Nephron progenitor cell (in vitro differentiated cells): ENCODE data around the gene KRT78.

Source experiments
- DNase-seq: peaks from one replicate; pipeline ENCODE4 v3.0.0; 2021
- H3K27ac Mint-ChIP-seq: 2 replicates; pipeline ENCODE4 v1.8.0; 2021; ENCODE audit warnings: mild to moderate bottlenecking, moderate library complexity, mixed read lengths
- H3K27me3 Mint-ChIP-seq: 2 replicates; pipeline ENCODE4 v1.8.0; 2021; ENCODE audit warnings: mild to moderate bottlenecking, low read depth, mixed read lengths; ENCODE audit not compliant: poor library complexity
- H3K36me3 Mint-ChIP-seq: 2 replicates; pipeline ENCODE4 v1.8.0; 2021; ENCODE audit warnings: low read depth, mixed read lengths
- H3K4me1 Mint-ChIP-seq: 2 replicates; pipeline ENCODE4 v1.8.0; 2021; ENCODE audit warnings: mixed read lengths
- H3K4me3 Mint-ChIP-seq: 2 replicates; pipeline ENCODE4 v1.8.0; 2021; ENCODE audit warnings: mild to moderate bottlenecking, moderate library complexity, mixed read lengths
- H3K9me3 Mint-ChIP-seq: 2 replicates; pipeline ENCODE4 v1.8.0; 2021; ENCODE audit warnings: mild to moderate bottlenecking, moderate library complexity, mixed read lengths
- CTCF ChIP-seq: fragments of 200-600 bp; sonication (generic); IDR thresholded peaks from 2 replicates; pipeline ENCODE4 v1.5.0; 2021; ENCODE audit warnings: antibody characterized with exemption

Gene KRT78

GRCh38 chr12:52838609-52839435 is 10.0 kb downstream of the KRT78 start:
- Mint-ChIP-seq H3K36me3 (no peaks in the 10 kb centered on the region), H3K27ac (no peak overlapping the region), H3K27me3 (peaks cover 25% of the 10 kb centered on the region), H3K9me3 (no peaks in the 10 kb centered on the region), H3K4me3 (no peak overlapping the region), H3K4me1 (peaks cover 12% of the 10 kb centered on the region)
- DNase-seq, result no peak
- TF ChIP-seq CTCF, result no peak

- no peak for DNase-seq
- no peak for TF ChIP-seq CTCF
- Mint-ChIP-seq H3K4me3 (no peak overlapping the region), H3K36me3 (no peaks in the 10 kb centered on the region), H3K27me3 (peaks cover 21% of the 10 kb centered on the region), H3K27ac (no peak overlapping the region), H3K9me3 (no peaks in the 10 kb centered on the region), H3K4me1 (peaks cover 12% of the 10 kb centered on the region)
These were observed 10.8 kb downstream of the KRT78 start for GRCh38 chr12:52837781-52838608.

GRCh38 chr12:52837413-52837741 is 11.4 kb downstream of the KRT78 start:
- Mint-ChIP-seq H3K4me1 (peaks cover 12% of the 10 kb centered on the region), H3K4me3 (no peak overlapping the region), H3K27ac (no peak overlapping the region), H3K27me3 (peaks cover 20% of the 10 kb centered on the region), H3K9me3 (no peaks in the 10 kb centered on the region), H3K36me3 (no peaks in the 10 kb centered on the region)
- no peak for TF ChIP-seq CTCF
- DNase-seq, result no peak

- Mint-ChIP-seq H3K27me3 (peaks cover 22% of the 10 kb centered on the region), H3K36me3 (no peaks in the 10 kb centered on the region), H3K27ac (no peak overlapping the region), H3K4me3 (no peak overlapping the region), H3K4me1 (peaks cover 12% of the 10 kb centered on the region), H3K9me3 (no peaks in the 10 kb centered on the region)
- TF ChIP-seq CTCF, result no peak
- DNase-seq, result no peak
These were observed 12.0 kb downstream of the KRT78 start for GRCh38 chr12:52836491-52837412.

DNA sequence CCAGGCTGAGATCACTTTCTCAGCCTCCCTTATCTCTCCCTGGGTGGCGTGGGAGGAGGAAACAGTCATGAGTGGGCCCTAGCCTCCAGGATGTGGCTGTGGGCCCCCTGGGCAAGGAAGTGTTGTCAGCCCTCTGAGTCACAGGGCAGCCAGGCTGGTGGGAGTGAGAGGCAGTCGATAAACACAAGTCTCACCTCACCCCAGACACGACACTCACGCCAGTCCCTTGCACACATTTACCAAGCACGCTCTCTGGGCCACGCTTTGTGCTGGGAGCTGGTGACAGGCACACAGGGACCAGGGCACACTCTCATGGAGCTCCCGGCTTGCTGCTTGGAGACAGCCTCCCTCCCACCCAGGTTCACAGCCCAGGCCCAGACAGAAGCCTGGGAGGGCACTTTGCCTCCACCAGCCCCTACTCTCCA is 12.7 kb downstream of the KRT78 start:
- no peak for DNase-seq
- Mint-ChIP-seq H3K36me3 (no peaks in the 10 kb centered on the region), H3K27ac (peak overlapping the region; percentile 93), H3K4me1 (peaks cover 12% of the 10 kb centered on the region), H3K9me3 (no peaks in the 10 kb centered on the region), H3K27me3 (peaks cover 27% of the 10 kb centered on the region), H3K4me3 (no peak overlapping the region)
- no peak for TF ChIP-seq CTCF
